T-cell (primary cell): ENCODE results near the gene LTB4R2. TPM values are rescaled to one million over a fixed set of nuclear protein-coding genes. Genes with fewer than 3 reads are reported as not detected.

Source experiments
- ATAC-seq, 4 experiments: fragments of 200-7000 bp in 3 of 4; fragments of 150-1000 bp in 1 of 4; cut with Tn5 transposase; replicated peaks in 1 of 4; 1 replicate in 3 of 4; 2 replicates in 1 of 4; pipeline ENCODE4 v1.10.0; 2021; ENCODE audit warnings: moderate library complexity in 3 of 4, mild to moderate bottlenecking in 2 of 4, moderate number of reproducible peaks in 1 of 4
- CTCF ChIA-PET, 2 donors: fragments of 300-600 bp; sonication (Branson Sonifier 250); formaldehyde crosslinking; loops; one replicate each; lab custom pipeline; 2022; ENCODE audit warnings: antibody characterized with exemption in 2 of 2; lab: Charles Lee
- POLR2A ChIA-PET, 2 donors: fragments of 300-600 bp; sonication (Branson Sonifier 250); formaldehyde crosslinking; loops; one replicate each; lab custom pipeline; 2022; ENCODE audit warnings: antibody characterized with exemption in 2 of 2; lab: Charles Lee
- DNase-seq, 35 experiments: peaks; one replicate each; pipeline versions ENCODE4 v3.0.0 to v3.0.0-alpha.2; 2013 to 2023
- H3K27ac ChIP-seq: one replicate; pipeline ENCODE4 v1.5.1; 2013; ENCODE audit warnings: low read length
- H3K27me3 ChIP-seq, 2 experiments: replicated peaks in 1 of 2; 1 replicate in 1 of 2; 2 replicates in 1 of 2; pipeline versions ENCODE4 v1.6.1 to v1.7.0; 2013; ENCODE audit warnings: low read length in 1 of 2, mixed read lengths in 1 of 2; ENCODE audit not compliant: control insufficient read depth in 2 of 2, insufficient read depth in 2 of 2; ENCODE audit errors: extremely low read depth in 1 of 2
- H3K36me3 ChIP-seq, 2 donors: 1 replicate in 1 of 2; 2 replicates in 1 of 2; pipeline versions ENCODE4 v1.6.1 to v1.7.0; 2013; ENCODE audit warnings: low read length in 1 of 2; ENCODE audit not compliant: control insufficient read depth in 2 of 2, insufficient read depth in 1 of 2; ENCODE audit errors: extremely low read depth in 1 of 2
- H3K4me1 ChIP-seq, 2 experiments: 1 replicate in 1 of 2; 2 replicates in 1 of 2; pipeline versions ENCODE4 v1.6.1 to v1.7.0; 2013; ENCODE audit warnings: low read length in 2 of 2, mixed read lengths in 1 of 2; ENCODE audit not compliant: insufficient read depth in 2 of 2, control insufficient read depth in 1 of 2; ENCODE audit errors: extremely low read depth in 1 of 2
- H3K4me3 ChIP-seq, 2 donors: 1 replicate in 1 of 2; 2 replicates in 1 of 2; pipeline versions ENCODE4 v1.5.1 to v1.7.0; 2013; ENCODE audit warnings: mild to moderate bottlenecking in 2 of 2, low read length in 1 of 2, moderate library complexity in 1 of 2; ENCODE audit not compliant: control insufficient read depth in 1 of 2; ENCODE audit errors: extremely low read depth in 1 of 2
- H3K9me3 ChIP-seq: 2 replicates; pipeline ENCODE4 v1.7.0; 2013
- H3K27ac Mint-ChIP-seq, 2 donors: one replicate each; pipeline ENCODE4 v1.8.0; 2020 to 2021; ENCODE audit warnings: mild to moderate bottlenecking in 2 of 2, mixed read lengths in 2 of 2
- H3K27me3 Mint-ChIP-seq, 2 donors: one replicate each; pipeline ENCODE4 v1.8.0; 2021 to 2022; ENCODE audit warnings: mixed read lengths in 2 of 2
- H3K36me3 Mint-ChIP-seq: one replicate; pipeline ENCODE4 v1.8.0; 2021; ENCODE audit warnings: mixed read lengths
- H3K4me1 Mint-ChIP-seq, 3 donors: one replicate each; pipeline ENCODE4 v1.8.0; 2020 to 2022; ENCODE audit warnings: mixed read lengths in 3 of 3, mild to moderate bottlenecking in 1 of 3
- H3K4me3 Mint-ChIP-seq, 3 donors: one replicate each; pipeline ENCODE4 v1.8.0; 2020 to 2022; ENCODE audit warnings: mild to moderate bottlenecking in 3 of 3, mixed read lengths in 3 of 3, moderate library complexity in 3 of 3
- H3K9me3 Mint-ChIP-seq, 3 donors: one replicate each; pipeline ENCODE4 v1.8.0; 2020 to 2022; ENCODE audit warnings: mixed read lengths in 3 of 3
- WGBS: methylation state at CpG from one replicate; pipeline ENCODE4 v1.1.5; 2013; ENCODE audit warnings: missing lambda C conversion rate; ENCODE audit not compliant: insufficient coverage; 5-methylcytosine and 5-hydroxymethylcytosine counted together
- total RNA-seq, 35 experiments: library from RNA in 6 of 35; stranded (reverse) in 6 of 35; fragments of 120-200 nt in 1 of 35; gene quantifications; one replicate each; pipeline versions ENCODE4 v1.2.1 to v1.2.4 and lab custom pipeline; 2013 to 2026

Gene LTB4R2
- total RNA-seq, 5 donors from 2014 or later (not counting 1 experiment from before 2014, with no cell fraction given), result 18.6 to 25.2 (median 20.3) TPM

DNA sequence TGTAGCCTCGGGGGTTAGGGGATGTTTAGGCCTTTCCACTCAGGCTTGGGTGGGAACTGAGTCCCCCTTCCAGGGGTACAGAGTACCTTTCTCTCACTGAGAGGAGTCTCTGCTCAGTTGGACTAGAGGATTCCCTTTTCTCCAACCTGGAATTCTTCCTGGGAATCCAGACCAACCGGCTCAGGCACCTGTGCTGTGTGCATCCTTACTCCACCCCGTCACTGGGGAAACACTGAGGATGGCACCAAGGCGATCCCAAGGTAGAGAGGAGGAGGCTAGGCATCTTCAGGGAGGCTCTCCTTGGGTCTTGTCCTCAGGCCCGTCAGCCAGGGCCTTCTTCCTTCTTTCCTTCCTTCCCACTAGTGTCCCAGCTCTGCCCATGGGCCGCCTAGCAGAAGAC lies 46.1 kb upstream of the LTB4R2 start:
- Mint-ChIP-seq H3K4me1 (peaks cover 0 to 7% (median 0%) of the 10 kb centered on the region in 3 donors), H3K27ac (no peak overlapping the region), H3K4me3 (no peak overlapping the region), H3K27me3 (no peaks in the 10 kb centered on the region), H3K36me3 (peaks cover 40% of the 10 kb centered on the region), H3K9me3 (no peaks in the 10 kb centered on the region)
- Histone ChIP-seq H3K4me3 (no peak overlapping the region), H3K27me3 (no peaks in the 10 kb centered on the region), H3K4me1 (no peaks in the 10 kb centered on the region), H3K36me3 (peaks cover 13 to 38% of the 10 kb centered on the region in 2 donors), H3K9me3 (no peaks in the 10 kb centered on the region), H3K27ac (no peak overlapping the region)
- WGBS, result no CpG with 5 or more reads among the region's 6 CpGs
- no peak for ATAC-seq
- ChIA-PET CTCF (interaction anchor here in 1 of 2 donors (0.6 kb wide), 1 partner anchor 11 kb away, joined by 3 read pairs; no protein-coding TSS in a partner anchor), POLR2A (no interaction called here)
- no peak for DNase-seq

DNA sequence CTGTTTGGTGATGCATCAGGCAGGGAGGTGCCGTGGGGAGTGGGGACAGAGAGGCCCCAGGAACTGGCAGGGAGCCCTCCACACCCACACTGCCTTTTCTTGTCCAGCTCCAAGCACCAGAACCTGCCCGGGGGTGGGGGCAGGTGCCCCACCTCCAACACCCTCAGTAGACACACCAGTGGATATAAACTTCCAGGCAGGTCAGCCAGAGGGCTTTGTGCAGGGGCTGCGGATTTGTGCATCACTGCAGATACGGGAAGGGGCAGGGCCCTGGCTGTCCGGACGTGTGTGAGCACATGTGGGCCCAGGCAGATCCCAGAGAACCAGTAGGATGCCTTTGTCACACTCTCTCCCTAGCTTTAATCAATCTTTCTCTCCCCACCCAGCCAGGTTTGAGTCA lies 45.6 kb upstream of the LTB4R2 start:
- 93% methylated on average over 3 of the region's 6 CpGs for WGBS
- no peaks in the 10 kb centered on the region for H3K27me3 Mint-ChIP-seq
- no peaks in the 10 kb centered on the region for H3K9me3 ChIP-seq
- POLR2A ChIA-PET, result interaction anchor here in 1 of 2 donors (0.6 kb wide), 1 partner anchor 51 kb away, joined by 3 read pairs; the partner anchor contains the start of gene CHMP4A
- DNase-seq (no peak), ATAC-seq (no peak)
- H3K4me1 Mint-ChIP-seq, result peaks cover 0 to 7% (median 2%) of the 10 kb centered on the region in 3 donors
- H3K27me3 ChIP-seq, result no peaks in the 10 kb centered on the region
- peaks cover 43% of the 10 kb centered on the region for H3K36me3 Mint-ChIP-seq
- H3K27ac Mint-ChIP-seq, result no peak overlapping the region
- no peak overlapping the region for H3K4me3 Mint-ChIP-seq
- CTCF ChIA-PET, result interaction anchor here in 1 of 2 donors (0.6 kb wide), 1 partner anchor 10 kb away, joined by 3 read pairs; no protein-coding TSS in a partner anchor
- H3K4me1 ChIP-seq, result no peaks in the 10 kb centered on the region
- H3K27ac ChIP-seq, result no peak overlapping the region
- no peak overlapping the region for H3K4me3 ChIP-seq
- H3K9me3 Mint-ChIP-seq, result no peaks in the 10 kb centered on the region
- H3K36me3 ChIP-seq, result peaks cover 18 to 40% of the 10 kb centered on the region in 2 donors

DNA sequence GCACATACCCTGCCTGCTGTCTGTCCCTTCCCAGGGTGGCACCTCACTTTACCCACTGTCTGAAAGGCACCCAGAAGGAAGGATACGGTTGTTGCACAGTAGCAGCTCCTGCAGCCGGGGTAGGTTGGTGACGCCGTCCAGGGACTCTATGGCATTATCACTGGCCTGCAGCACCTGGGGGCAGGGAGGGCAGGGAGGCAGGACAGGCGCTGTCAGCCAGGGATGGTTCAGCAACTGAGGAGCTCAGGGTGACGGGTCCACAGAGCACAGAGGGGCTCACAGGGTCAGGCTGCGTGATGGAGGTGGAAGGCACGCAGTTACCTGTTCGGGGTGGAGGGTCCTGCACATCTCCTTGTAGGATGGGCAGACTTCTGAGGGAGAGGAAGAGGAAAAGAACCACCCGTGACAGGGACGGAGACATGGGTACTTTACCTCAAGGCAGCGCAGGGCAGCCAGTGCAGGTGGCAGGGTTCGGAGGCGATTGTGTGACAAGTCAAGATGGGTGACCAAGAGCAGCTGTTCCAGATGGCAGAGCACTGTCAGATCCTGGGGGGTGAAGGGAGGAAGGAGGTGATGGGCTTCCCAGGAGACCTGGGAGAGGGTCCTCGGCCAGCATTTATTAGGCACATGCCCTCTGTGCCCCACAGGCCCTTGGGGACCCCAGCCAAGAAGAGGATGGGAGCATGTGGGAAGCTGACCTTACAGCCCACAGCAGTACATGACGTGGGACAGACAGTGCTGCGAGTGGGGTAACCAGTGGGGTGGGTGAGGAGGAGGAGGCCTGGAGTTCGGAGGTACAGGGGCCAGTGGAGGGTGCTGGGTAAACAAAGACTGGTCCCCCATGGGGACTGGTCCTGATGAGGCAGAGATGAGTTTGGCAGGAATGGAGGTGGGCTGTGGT lies 43.3 kb upstream of the LTB4R2 start:
- peaks cover under 1 to 15% of the 10 kb centered on the region in 2 experiments for H3K4me1 ChIP-seq
- no peaks in the 10 kb centered on the region for H3K9me3 Mint-ChIP-seq
- POLR2A ChIA-PET, result interaction anchor here in 1 of 2 donors (1.2 kb wide), 1 partner anchor 20 kb away, joined by 4 read pairs; no protein-coding TSS in a partner anchor
- no peaks in the 10 kb centered on the region for H3K9me3 ChIP-seq
- WGBS, result 91% methylated on average over 18 of the region's 18 CpGs
- no peak for ATAC-seq
- H3K36me3 Mint-ChIP-seq, result peaks cover 38% of the 10 kb centered on the region
- DNase-seq, result no peak
- peaks cover 10 to 15% (median 13%) of the 10 kb centered on the region in 3 donors for H3K4me1 Mint-ChIP-seq
- H3K27me3 ChIP-seq, result no peaks in the 10 kb centered on the region
- CTCF ChIA-PET, result interaction anchor here in 1 of 2 donors (1.0 kb wide), 1 partner anchor 44 kb away, joined by 3 read pairs; the partner anchor contains the start of gene LTB4R2
- peaks cover 18 to 45% of the 10 kb centered on the region in 2 donors for H3K36me3 ChIP-seq
- H3K4me3 Mint-ChIP-seq, result no peak overlapping the region
- no peak overlapping the region for H3K27ac ChIP-seq
- H3K27ac Mint-ChIP-seq, result peak overlapping the region in 1 of 2 donors; percentile 7
- H3K27me3 Mint-ChIP-seq, result no peaks in the 10 kb centered on the region
- H3K4me3 ChIP-seq, result no peak overlapping the region

DNA sequence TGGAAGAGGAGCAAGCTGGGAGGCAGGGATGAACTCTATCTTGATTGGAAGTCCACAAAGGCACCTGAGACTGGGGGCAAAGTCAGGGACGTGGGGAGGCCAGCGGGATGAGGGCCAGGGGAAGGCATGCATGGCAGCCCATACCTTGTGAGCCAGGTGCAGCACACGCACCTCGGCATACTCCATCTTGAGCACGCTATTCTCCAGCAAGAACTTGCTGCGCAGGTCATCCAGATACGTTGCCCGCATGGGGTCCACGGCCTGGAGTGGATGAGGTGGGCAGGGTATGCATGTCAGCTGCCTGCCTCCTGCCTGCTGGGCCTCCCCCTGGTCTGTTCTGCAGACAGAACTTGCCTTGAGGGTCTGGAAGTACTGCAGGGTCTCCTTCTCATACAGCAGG lies 42.4 kb upstream of the LTB4R2 start:
- ATAC-seq (no peak), DNase-seq (no peak)
- no peak overlapping the region for H3K27ac ChIP-seq
- no peaks in the 10 kb centered on the region for H3K27me3 ChIP-seq
- peaks cover 9 to 21% of the 10 kb centered on the region in 2 experiments for H3K4me1 ChIP-seq
- peaks cover 19 to 24% (median 22%) of the 10 kb centered on the region in 3 donors for H3K4me1 Mint-ChIP-seq
- no peak overlapping the region for H3K27ac Mint-ChIP-seq
- WGBS, result 100% methylated on average over 8 of the region's 9 CpGs
- POLR2A ChIA-PET, result no interaction called here
- no peaks in the 10 kb centered on the region for H3K27me3 Mint-ChIP-seq
- H3K9me3 Mint-ChIP-seq, result no peaks in the 10 kb centered on the region
- no peak overlapping the region for H3K4me3 ChIP-seq
- H3K36me3 ChIP-seq, result peaks cover 18 to 45% of the 10 kb centered on the region in 2 donors
- CTCF ChIA-PET, result no interaction called here
- no peaks in the 10 kb centered on the region for H3K9me3 ChIP-seq
- H3K36me3 Mint-ChIP-seq, result peaks cover 35% of the 10 kb centered on the region
- H3K4me3 Mint-ChIP-seq, result no peak overlapping the region

DNA sequence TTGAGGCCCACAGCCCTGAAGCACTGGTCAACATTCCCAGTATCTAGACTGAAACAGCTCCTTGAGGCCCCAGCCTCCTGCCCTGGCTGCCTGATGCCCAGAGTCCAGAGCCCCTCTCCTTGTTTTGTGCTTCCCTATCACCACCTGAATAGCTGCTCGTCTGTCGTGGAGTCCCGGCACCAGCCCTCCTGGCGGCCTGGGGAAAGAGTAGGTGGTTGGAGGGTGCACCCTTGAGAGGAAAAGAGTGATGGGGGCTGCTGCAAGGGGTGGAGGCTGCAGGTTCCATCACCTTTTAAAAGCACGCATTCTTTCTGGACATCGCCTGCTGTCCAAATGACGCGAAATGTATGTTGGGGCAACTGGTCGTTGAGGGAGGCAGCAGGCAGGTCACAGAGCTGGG lies 41.7 kb upstream of the LTB4R2 start:
- DNase-seq (no peak), ATAC-seq (no peak)
- Mint-ChIP-seq H3K9me3 (no peaks in the 10 kb centered on the region), H3K27me3 (no peaks in the 10 kb centered on the region), H3K36me3 (peaks cover 34% of the 10 kb centered on the region), H3K4me1 (peaks cover 24 to 30% (median 28%) of the 10 kb centered on the region in 3 donors), H3K27ac (no peak overlapping the region), H3K4me3 (no peak overlapping the region)
- no peaks in the 10 kb centered on the region for H3K9me3 ChIP-seq
- peaks cover 14 to 45% of the 10 kb centered on the region in 2 donors for H3K36me3 ChIP-seq
- POLR2A ChIA-PET, result no interaction called here
- no peak overlapping the region for H3K4me3 ChIP-seq
- peaks cover 10 to 21% of the 10 kb centered on the region in 2 experiments for H3K4me1 ChIP-seq
- no peaks in the 10 kb centered on the region for H3K27me3 ChIP-seq
- H3K27ac ChIP-seq, result no peak overlapping the region
- CTCF ChIA-PET, result interaction anchor here in 1 of 2 donors (0.7 kb wide), 1 partner anchor 170 kb away, joined by 4 read pairs; no protein-coding TSS in a partner anchor
- 100% methylated on average over 5 of the region's 9 CpGs for WGBS

DNA sequence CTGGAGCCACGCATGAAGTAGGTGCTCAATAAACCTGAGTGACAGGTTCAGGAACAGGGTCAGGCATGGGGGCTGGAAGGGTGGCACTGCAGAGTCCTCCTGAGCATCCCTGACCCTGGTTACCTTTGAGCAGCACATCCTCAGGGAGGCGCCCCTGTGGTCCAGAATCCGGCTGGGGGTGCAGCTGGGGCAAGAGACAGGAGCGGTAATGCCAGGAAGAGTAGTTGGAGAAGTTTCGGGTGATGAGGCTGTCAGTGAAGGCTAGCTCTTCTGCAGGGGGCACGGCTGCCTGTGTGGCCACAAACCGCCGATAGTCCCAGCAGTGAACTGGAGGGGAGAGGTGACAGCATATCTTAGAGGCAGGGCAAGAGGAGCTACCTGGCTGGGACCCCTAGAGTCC lies 40.6 kb upstream of the LTB4R2 start:
- 94% methylated on average over 6 of the region's 8 CpGs for WGBS
- Histone ChIP-seq H3K4me1 (peaks cover 15 to 27% of the 10 kb centered on the region in 2 experiments), H3K27me3 (no peaks in the 10 kb centered on the region), H3K4me3 (no peak overlapping the region), H3K27ac (no peak overlapping the region), H3K36me3 (peaks cover 14 to 40% of the 10 kb centered on the region in 2 donors), H3K9me3 (no peaks in the 10 kb centered on the region)
- no peak for ATAC-seq
- Mint-ChIP-seq H3K4me1 (peaks cover 34 to 41% (median 35%) of the 10 kb centered on the region in 3 donors), H3K36me3 (peaks cover 34% of the 10 kb centered on the region), H3K9me3 (no peaks in the 10 kb centered on the region), H3K27ac (peak overlapping the region in 1 of 2 donors; percentile 19), H3K27me3 (no peaks in the 10 kb centered on the region), H3K4me3 (peak overlapping the region in 2 of 3 donors; percentile 6 to 9)
- DNase-seq, result no peak
- ChIA-PET CTCF (interaction anchor here (0.7 to 2.6 kb wide), 5 partner anchors 21 to 27 kb away, joined by 3 to 30 read pairs (median 3); partner anchors contain the start of gene TINF2 (in 1 of the 2)), POLR2A (interaction anchor here in 1 of 2 donors (0.8 kb wide), 1 partner anchor 61 kb away, joined by 3 read pairs; no protein-coding TSS in a partner anchor)
